ENCODE data around the gene PDS5B. TPM values are rescaled to one million over a fixed set of nuclear protein-coding genes. Genes with fewer than 3 reads are reported as not detected.
A peak's percentile ranks its signal among the peaks of the same experiment; 100 is the strongest.

The PDS5B gene
- total RNA-seq, 4 donors from 2014 or later: 37.1 to 78.9 (median 44.9) TPM

DNA sequence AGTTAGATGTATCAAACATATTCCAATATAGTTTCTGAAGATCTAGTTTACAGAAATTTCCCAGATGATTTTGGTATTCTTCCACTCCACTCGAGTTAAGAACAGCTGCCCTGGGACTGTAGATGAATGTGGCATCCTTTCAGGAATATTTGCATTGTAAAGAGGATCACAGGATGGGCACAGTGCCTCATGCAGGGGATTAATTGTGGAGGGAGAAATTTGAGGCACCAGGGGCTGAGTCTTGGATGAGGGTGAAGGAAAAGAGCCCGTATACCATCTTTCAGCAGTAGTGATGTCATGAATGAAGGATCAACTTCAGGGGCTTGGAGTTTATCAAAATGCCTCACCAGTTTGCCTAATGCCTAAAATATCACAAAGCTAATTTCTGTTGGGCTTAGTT is 4.0 kb upstream of the PDS5B start:
- no peaks in the 10 kb centered on the region for H3K27me3 ChIP-seq
- no peaks in the 10 kb centered on the region for H3K36me3 ChIP-seq
- WGBS, 2 donors (ENCODE audit: low coverage in 1 of 2): 55 to 61% methylated on average over 2 of the region's 2 CpGs
- H3K4me1 ChIP-seq: peaks cover 0 to 7% (median 0%) of the 10 kb centered on the region in 3 donors
- TF ChIP-seq EP300 (IDR thresholded peaks at IDR 0.05) (no peak), POLR2A (IDR thresholded peaks at IDR 0.05) (no peak), POLR2AphosphoS5 (IDR thresholded peaks at IDR 0.05) (no peak)
- TF ChIP-seq, protein P1, sequence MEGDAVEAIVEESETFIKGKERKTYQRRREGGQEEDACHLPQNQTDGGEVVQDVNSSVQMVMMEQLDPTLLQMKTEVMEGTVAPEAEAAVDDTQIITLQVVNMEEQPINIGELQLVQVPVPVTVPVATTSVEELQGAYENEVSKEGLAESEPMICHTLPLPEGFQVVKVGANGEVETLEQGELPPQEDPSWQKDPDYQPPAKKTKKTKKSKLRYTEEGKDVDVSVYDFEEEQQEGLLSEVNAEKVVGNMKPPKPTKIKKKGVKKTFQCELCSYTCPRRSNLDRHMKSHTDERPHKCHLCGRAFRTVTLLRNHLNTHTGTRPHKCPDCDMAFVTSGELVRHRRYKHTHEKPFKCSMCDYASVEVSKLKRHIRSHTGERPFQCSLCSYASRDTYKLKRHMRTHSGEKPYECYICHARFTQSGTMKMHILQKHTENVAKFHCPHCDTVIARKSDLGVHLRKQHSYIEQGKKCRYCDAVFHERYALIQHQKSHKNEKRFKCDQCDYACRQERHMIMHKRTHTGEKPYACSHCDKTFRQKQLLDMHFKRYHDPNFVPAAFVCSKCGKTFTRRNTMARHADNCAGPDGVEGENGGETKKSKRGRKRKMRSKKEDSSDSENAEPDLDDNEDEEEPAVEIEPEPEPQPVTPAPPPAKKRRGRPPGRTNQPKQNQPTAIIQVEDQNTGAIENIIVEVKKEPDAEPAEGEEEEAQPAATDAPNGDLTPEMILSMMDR (IDR thresholded peaks at IDR 0.05): no peak
- H3K4me3 ChIP-seq: no peak overlapping the region
- peaks cover 0 to 1% (median 0%) of the 10 kb centered on the region in 3 donors for H3K9me3 ChIP-seq
- H3K27ac ChIP-seq: no peak overlapping the region
- no peak for ATAC-seq

DNA sequence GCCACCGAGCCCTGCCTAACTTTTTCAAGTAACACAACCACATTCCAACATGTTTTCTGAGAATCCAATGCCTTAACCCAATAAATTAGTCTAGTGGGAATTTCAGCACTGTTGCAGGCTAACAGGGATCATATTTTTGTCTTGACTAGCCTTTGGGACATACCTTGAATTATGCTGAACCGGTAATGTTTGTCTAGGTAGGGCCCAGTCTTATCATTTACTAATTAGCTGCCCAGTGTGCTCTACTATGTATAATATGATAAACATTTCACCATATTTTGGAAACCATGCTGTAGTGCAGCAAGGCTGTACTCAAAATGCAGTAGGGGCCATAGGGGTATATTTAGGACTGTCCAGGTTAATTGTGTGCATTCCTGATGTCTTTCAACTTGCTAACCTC is 3.3 kb upstream of the PDS5B start:
- Histone ChIP-seq H3K4me3 (no peak overlapping the region), H3K36me3 (no peaks in the 10 kb centered on the region), H3K4me1 (peaks cover 0 to 8% (median 0%) of the 10 kb centered on the region in 3 donors), H3K27me3 (no peaks in the 10 kb centered on the region), H3K9me3 (no peaks in the 10 kb centered on the region), H3K27ac (no peak overlapping the region)
- 87 to 100% methylated on average over 1 to 2 of the region's 2 CpGs for WGBS, 2 donors (ENCODE audit: low coverage in 1 of 2)
- TF ChIP-seq EP300 (IDR thresholded peaks at IDR 0.05) (no peak), POLR2AphosphoS5 (IDR thresholded peaks at IDR 0.05) (no peak), POLR2A (IDR thresholded peaks at IDR 0.05) (no peak)
- TF ChIP-seq, protein P1 (IDR thresholded peaks at IDR 0.05): no peak
- ATAC-seq: no peak

DNA sequence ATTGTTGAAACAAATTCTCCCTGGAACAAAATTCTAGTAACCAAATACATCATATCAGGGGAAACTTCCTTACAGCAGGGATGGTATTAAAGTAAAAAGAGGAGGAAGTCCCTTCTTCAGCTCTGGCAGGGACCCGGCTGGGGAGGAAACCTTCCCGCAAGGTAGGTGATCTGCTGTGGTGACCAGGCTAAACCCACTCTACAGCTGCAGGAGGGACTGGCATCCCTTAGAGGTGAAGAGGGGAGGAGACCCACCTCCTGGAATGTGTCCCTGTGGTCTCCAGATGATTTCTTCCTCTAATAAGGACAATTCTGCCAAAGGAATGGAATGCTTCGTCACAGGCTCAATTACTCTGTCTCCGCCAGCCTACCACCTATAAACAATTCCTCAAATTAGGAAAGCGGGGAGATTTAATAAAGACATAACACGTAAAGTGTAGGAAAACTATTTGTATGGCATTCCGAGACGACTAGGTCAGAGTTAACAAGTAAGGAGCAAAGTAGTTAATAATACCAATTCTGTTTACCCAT is 637 bp upstream of the PDS5B start:
- no peaks in the 10 kb centered on the region for H3K27me3 ChIP-seq
- H3K4me1 ChIP-seq: peaks cover 0 to 34% (median 5%) of the 10 kb centered on the region in 3 donors
- ATAC-seq: no peak
- 16 to 26% methylated on average over 8 of the region's 8 CpGs for WGBS, 2 donors (ENCODE audit: low coverage in 1 of 2)
- no peaks in the 10 kb centered on the region for H3K36me3 ChIP-seq
- no peaks in the 10 kb centered on the region for H3K9me3 ChIP-seq
- TF ChIP-seq POLR2A (IDR thresholded peaks at IDR 0.05) (no peak), EP300 (IDR thresholded peaks at IDR 0.05) (no peak), POLR2AphosphoS5 (IDR thresholded peaks at IDR 0.05) (no peak)
- TF ChIP-seq, protein P1 (IDR thresholded peaks at IDR 0.05): no peak
- peak overlapping the region in 3 of 4 donors; percentile 95 to 99 (median 98) for H3K27ac ChIP-seq
- H3K4me3 ChIP-seq: peak overlapping the region; percentile 37 to 88

DNA sequence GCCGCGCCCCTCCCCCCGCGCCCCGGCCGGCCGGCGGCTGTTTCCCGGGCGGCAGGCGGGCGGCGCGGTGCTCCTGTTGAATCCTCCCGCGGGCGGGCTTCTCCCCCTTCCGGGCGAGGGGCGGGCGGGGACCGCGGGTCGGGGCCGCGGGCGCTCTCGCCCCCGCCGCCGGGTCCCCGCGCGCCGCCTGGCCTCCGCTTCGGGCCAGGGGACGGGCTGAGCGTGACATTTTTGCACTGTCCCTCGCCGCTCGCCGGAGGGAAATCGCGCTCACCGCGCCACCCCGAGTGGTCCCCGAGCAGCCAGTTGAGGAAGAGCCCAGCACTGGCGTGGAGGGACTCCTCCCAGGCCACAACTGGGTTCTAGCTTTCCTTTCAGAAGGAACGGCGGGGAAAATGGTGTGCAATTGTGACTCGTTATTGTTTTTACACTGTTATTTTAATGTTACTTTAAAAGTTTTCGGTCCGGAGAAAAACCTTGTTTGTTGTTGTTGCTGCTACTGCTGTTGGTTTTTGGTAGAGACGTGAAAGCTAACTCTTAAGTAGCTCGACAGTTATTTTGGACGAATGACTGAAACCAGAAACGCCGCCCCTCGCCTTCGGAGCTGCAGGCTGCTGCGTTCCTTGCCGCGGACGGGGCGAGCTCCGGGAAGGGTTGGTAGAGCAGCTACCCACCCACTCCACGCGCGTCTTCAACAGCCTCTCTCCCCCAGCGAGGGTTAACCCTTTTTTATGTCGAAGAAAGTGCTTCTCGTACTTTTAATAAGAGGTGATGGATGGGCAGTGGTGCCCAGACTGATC is 959 bp downstream of the PDS5B start:
- no peaks in the 10 kb centered on the region for H3K36me3 ChIP-seq
- TF ChIP-seq, protein P1 (IDR thresholded peaks at IDR 0.05): peak in 3 of 4 experiments; percentile 5 to 27 (median 12)
- no peak for TF ChIP-seq EP300 (IDR thresholded peaks at IDR 0.05)
- TF ChIP-seq POLR2A (IDR thresholded peaks at IDR 0.05): peak in 1 of 2 donors; percentile 7
- TF ChIP-seq POLR2AphosphoS5 (IDR thresholded peaks at IDR 0.05): no peak
- peak overlapping the region; percentile 86 to 99 (median 96) for H3K27ac ChIP-seq
- WGBS, 2 donors (ENCODE audit: low coverage in 1 of 2): 0% methylated on average over 9 to 16 of the region's 74 CpGs
- H3K9me3 ChIP-seq: no peaks in the 10 kb centered on the region
- H3K27me3 ChIP-seq: no peaks in the 10 kb centered on the region
- peak; percentile 66 for ATAC-seq
- H3K4me3 ChIP-seq: peak overlapping the region; percentile 81 to 88
- H3K4me1 ChIP-seq: peaks cover 0 to 50% (median 6%) of the 10 kb centered on the region in 3 donors

All from gastroesophageal sphincter (tissue), 4 donors.